Measurements from ENCODE around the gene DENND4A.

DNA sequence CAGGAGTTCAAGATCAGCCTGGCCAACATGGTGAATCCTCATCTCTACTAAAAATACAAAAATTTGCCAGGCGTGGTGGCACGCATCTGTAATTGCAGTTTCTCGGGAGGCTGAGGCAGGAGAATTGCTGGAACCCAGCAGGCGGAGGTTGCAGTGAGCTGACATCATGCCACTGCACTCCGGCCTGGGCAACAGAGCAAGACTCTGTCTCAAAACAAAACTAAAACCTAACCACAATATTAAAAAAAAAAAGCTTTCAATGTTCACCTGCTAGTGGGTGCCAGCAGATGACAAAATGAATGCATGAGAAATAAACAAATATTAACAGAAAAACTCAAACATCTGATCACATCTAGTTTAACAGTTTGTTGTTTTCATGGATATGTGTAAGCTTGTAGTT lies 161.3 kb downstream of the DENND4A start:
- TF ChIP-seq, protein P1, sequence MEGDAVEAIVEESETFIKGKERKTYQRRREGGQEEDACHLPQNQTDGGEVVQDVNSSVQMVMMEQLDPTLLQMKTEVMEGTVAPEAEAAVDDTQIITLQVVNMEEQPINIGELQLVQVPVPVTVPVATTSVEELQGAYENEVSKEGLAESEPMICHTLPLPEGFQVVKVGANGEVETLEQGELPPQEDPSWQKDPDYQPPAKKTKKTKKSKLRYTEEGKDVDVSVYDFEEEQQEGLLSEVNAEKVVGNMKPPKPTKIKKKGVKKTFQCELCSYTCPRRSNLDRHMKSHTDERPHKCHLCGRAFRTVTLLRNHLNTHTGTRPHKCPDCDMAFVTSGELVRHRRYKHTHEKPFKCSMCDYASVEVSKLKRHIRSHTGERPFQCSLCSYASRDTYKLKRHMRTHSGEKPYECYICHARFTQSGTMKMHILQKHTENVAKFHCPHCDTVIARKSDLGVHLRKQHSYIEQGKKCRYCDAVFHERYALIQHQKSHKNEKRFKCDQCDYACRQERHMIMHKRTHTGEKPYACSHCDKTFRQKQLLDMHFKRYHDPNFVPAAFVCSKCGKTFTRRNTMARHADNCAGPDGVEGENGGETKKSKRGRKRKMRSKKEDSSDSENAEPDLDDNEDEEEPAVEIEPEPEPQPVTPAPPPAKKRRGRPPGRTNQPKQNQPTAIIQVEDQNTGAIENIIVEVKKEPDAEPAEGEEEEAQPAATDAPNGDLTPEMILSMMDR (IDR thresholded peaks at IDR 0.05), result no peak
- TF ChIP-seq EZH2 (IDR thresholded peaks at IDR 0.05; ENCODE audit: borderline replicate concordance, insufficient read depth, low read depth, low read length, poor library complexity, severe bottlenecking), result no peak
